Neural progenitor cell (in vitro differentiated cells): ENCODE data around the gene SMG1.

ENCODE experiments used
- EZH2 ChIP-seq: fragments of 200-600 bp; sonication (generic); IDR thresholded peaks from 2 replicates; pipeline ENCODE4 v1.6.1; 2017; ENCODE audit warnings: antibody characterized with exemption, mild to moderate bottlenecking, moderate library complexity
- TF ChIP-seq, protein P1 (sequence below): fragments of 200-600 bp; sonication (generic); IDR thresholded peaks from 2 replicates; pipeline ENCODE4 v1.5.1; 2017; ENCODE audit warnings: antibody characterized with exemption, mild to moderate bottlenecking

DNA sequence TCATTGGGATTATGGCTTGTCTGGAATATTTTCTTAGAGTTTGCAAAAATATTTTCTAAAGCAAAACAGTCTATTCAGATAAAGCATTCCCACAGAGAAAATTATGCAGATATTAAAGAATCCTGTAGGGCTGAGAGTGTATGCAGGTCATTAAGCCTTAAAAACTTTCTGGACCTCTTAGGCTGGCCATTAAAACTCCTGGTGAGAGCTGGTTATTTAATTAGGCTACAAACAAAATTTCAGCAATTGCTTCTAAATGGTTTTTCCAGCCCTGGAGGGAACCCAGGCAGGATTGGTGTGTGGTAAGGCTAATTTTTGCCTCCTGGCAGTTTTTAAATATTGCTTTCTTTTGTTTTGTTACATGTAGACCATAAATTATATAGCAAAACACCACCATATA is 27.3 kb upstream of the SMG1 start:
- TF ChIP-seq, protein P1, sequence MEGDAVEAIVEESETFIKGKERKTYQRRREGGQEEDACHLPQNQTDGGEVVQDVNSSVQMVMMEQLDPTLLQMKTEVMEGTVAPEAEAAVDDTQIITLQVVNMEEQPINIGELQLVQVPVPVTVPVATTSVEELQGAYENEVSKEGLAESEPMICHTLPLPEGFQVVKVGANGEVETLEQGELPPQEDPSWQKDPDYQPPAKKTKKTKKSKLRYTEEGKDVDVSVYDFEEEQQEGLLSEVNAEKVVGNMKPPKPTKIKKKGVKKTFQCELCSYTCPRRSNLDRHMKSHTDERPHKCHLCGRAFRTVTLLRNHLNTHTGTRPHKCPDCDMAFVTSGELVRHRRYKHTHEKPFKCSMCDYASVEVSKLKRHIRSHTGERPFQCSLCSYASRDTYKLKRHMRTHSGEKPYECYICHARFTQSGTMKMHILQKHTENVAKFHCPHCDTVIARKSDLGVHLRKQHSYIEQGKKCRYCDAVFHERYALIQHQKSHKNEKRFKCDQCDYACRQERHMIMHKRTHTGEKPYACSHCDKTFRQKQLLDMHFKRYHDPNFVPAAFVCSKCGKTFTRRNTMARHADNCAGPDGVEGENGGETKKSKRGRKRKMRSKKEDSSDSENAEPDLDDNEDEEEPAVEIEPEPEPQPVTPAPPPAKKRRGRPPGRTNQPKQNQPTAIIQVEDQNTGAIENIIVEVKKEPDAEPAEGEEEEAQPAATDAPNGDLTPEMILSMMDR = no peak
- TF ChIP-seq EZH2 = no peak
